Measurements from ENCODE around the gene EEF1AKMT1.

The EEF1AKMT1 gene

DNA sequence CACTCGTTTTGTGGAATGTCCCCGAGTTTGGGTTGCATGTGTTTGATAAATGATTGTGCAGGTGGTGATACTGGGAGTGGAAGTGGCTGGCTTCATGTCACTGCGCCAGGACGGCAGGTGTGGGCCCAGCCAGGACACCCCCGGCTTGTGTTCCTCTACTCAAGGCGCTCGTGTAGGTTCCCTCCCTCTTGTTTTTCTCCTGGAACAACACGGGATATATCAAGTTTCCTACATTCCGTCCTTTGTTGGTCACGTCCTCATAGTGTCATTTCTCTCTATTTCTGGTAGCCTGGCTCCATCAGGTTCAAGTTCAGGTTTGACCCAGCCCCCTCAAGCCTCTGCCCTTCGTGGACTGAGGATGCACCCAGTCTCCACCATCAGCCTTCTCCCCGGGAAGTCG lies 54.0 kb downstream of the EEF1AKMT1 start:
- DNase-seq (ENCODE audit: extremely low read depth in 1 of 2, low read depth in 1 of 2): no peak

- no peak for DNase-seq (ENCODE audit: extremely low read depth in 1 of 2, low read depth in 1 of 2)
Observed at GRCh38 chr13:20718958-20719566, 54.7 kb downstream of the EEF1AKMT1 start.

DNA sequence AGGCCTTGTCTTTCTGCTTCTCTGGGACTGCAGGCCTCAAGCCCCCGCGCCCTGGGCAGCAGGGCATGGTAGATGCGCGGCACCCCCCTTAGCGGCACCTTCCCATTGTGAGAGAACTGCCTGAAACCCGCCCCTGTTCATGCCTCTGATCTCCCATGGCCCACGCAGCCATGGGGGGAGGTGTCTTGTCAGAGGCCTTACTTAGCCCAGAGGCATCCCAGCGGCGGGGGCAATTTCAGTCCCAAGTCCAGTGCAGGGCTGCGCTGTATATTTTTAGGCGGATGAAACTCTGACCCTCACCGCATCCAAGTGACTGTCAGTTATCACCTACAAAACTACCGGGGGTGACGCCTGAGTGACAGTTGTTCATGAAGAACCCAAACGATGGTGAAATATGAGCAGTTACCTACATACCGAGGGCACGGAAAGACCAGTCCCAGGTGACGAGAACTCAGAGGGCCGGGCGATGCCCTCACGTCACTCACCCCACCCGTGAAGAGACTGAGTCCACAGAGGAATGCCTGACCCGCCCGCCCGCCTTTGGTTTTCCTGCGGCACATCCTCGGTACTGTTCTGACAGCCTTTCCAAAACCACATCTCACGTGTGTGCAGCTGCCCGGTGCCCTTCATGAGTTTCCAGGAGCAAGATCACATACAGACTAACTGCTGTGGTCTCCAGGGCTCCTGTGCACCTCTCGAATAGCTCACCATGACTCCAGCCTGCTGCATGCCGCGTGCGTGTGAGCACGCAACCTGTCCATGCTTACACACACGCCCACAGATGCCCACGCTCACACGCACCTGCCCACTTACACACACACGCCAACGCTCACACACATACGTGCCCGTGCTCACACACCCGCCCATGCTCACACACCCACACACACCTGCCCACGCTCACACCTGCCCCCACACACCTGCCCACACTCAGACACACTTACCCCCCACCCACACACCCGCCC lies 55.9 kb downstream of the EEF1AKMT1 start:
- no peak for DNase-seq (ENCODE audit: extremely low read depth in 1 of 2, low read depth in 1 of 2)

- DNase-seq (ENCODE audit: extremely low read depth in 1 of 2, low read depth in 1 of 2): no peak
Observed at GRCh38 chr13:20716951-20717350, 56.8 kb downstream of the EEF1AKMT1 start.

GRCh38 chr13:20715330-20715712 lies 58.4 kb downstream of the EEF1AKMT1 start:
- DNase-seq (ENCODE audit: extremely low read depth in 1 of 2, low read depth in 1 of 2): no peak

DNA sequence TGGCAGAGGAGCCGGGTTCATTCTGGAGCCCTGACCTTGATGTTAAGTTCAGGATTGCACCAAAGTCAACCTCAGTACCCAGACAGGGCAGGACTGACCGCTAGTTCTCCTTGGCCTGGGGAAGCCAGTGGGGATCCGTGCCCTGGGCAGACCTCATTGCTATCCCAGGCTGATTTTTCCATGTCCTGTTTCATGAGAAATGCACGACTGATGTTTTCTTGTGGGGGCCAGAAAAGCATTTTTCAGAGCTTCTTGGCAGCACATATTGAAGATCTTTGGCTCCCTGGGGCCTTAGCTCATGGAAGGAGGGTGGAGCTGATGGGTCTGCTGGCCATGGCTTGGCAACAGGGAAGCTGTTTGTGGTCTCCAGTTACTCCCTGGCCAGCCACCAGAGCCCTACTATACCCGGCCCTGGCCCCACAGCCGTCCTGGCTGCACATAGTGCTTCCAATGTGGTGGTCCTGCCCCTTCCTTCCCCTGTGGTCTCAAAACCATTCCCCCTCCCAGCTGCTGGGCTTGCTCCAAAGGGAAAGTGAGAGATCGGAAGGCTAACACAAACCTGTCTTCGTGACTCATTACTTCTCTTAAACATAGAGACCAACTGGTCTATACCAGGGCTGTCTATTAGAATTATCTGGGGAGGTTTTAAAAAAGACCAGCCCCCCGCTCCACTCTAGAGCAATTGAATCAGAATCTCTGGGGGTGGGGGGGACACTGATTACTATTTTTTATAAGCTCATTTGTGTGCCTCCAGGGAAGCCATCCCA lies 59.0 kb downstream of the EEF1AKMT1 start:
- no peak for DNase-seq (ENCODE audit: extremely low read depth in 1 of 2, low read depth in 1 of 2)

GRCh38 chr13:20714161-20714560 lies 59.6 kb downstream of the EEF1AKMT1 start:
- DNase-seq (ENCODE audit: extremely low read depth in 1 of 2, low read depth in 1 of 2): no peak

DNA sequence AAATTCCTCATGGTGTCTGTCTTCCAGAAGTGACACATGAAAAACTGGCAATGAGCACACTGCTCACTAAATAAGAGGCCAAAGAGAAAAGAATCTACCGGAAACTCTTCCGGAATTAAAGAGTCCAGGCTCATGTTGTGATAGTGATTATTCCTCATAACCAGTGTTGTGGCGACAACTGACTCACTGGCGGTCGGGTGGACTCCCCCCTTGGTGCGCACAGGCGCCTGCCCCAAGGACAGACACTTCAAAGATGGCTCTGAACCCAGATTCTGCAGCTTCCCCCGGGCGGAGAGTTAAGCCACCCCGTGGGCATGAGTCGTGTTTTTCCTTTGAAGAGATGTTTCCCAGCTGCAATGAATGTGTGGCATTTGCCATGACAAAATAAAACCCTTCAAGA lies 60.0 kb downstream of the EEF1AKMT1 start:
- no peak for DNase-seq (ENCODE audit: extremely low read depth in 1 of 2, low read depth in 1 of 2)

DNA sequence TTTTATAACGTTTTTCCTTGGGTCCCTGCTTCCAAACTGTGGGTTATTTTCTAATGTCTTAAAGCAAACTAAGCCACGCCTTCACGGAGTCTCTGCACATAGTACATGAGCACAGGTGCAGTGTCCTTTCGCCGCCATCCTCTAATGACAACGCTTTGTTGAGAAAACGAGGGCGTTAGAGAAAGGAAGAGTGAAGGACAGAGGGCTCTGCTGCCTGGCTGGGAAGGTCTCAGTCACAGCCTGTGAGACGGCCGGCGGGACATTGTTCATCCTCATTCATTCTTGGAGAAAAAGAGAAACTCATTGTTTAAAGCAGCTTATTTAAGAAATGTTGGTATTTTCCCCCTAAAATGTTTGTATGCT lies 60.8 kb downstream of the EEF1AKMT1 start:
- no peak for DNase-seq (ENCODE audit: extremely low read depth in 1 of 2, low read depth in 1 of 2)

DNA sequence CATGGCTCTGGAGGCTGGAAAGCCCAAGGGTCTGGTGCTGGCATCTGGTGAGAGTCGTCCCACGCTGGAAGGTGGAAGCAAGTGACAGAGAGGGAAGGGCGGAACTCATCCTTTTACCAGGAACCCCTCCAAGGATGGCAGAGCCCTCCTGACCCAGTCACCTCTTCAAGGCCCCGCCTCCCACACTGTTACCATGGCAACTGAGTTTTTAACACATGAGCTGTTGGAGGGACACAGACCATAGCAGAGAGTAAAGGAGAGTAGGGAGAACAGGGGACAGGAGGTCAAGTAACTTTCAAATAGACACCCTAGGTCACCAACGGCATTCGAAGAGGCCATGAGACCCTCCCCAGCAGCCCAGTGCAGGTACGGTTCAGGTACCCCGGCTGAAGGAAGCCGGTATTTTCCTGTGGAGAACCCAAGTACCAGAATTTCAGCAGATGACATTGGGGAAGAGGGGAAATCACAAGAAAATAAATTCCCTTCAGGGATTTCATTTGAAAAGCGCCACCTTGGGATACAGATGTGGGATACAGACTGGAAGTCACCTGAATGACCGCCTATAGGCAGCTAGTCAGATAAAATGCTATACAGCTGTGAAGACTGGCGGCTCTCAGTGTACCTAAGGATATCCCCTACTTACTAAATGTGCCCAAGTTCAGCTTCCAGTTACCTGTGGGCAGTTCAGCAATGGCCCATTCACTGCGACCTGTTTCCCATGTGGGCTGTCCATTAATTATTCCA lies 62.3 kb downstream of the EEF1AKMT1 start:
- DNase-seq (ENCODE audit: extremely low read depth in 1 of 2, low read depth in 1 of 2): no peak

GRCh38 chr13:20709782-20710181 lies 64.0 kb downstream of the EEF1AKMT1 start:
- no peak for DNase-seq (ENCODE audit: extremely low read depth in 1 of 2, low read depth in 1 of 2)

DNA sequence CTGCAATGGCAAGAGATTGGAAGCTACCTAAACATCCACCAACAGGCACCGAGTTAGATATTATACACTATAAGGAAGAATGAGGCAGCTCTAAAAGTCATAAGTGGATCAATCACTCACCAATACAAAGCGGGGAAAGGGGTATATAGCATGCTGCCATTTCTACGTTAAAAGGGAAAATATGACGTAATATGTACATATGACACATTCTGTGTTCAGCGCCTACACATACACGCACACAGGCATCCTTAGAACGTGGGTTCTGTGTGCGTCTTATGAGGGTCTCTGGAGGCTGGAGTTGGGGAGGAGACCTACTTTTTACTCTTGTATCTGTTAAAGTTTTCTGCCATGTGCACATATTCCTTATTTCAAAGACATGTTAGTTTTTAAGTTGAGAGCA lies 64.4 kb downstream of the EEF1AKMT1 start:
- DNase-seq (ENCODE audit: extremely low read depth in 1 of 2, low read depth in 1 of 2): no peak

DNA sequence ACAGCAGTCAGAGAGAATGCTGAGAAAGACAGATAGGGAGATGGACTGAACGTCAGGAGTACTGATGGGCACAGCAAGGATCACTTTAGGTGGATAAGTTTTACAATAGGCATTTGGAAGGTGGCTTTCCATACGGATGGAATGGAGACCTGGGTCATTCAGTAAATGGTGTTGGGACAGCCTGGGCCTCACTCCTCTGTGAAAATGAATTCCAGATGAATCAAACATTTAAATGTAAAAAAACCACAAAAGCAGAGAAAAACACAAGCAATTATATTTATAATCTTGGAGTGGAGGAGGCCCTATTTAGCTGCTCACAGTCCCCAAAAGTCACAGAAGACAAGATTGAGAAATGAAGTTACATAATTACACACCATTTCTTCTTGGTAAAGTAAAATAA lies 65.5 kb downstream of the EEF1AKMT1 start:
- DNase-seq (ENCODE audit: extremely low read depth in 1 of 2, low read depth in 1 of 2): no peak

- DNase-seq (ENCODE audit: extremely low read depth in 1 of 2, low read depth in 1 of 2): no peak
Observed at GRCh38 chr13:20706661-20707060, 67.1 kb downstream of the EEF1AKMT1 start.

- no peak for DNase-seq (ENCODE audit: extremely low read depth in 1 of 2, low read depth in 1 of 2)
Observed at GRCh38 chr13:20704459-20705069, 69.2 kb downstream of the EEF1AKMT1 start.

GRCh38 chr13:20703780-20704458 lies 69.8 kb downstream of the EEF1AKMT1 start:
- DNase-seq (ENCODE audit: extremely low read depth in 1 of 2, low read depth in 1 of 2): peak; percentile 38 to 48

GRCh38 chr13:20702915-20703779 lies 70.6 kb downstream of the EEF1AKMT1 start, which contains the start of gene IL17D:
Gene IL17D (plus strand): TSS chr13:20703699. CDS start chr13:20704002, 303 bp downstream.
- DNase-seq (ENCODE audit: extremely low read depth in 1 of 2, low read depth in 1 of 2): peak in 1 of 2 donors; percentile 14

DNA sequence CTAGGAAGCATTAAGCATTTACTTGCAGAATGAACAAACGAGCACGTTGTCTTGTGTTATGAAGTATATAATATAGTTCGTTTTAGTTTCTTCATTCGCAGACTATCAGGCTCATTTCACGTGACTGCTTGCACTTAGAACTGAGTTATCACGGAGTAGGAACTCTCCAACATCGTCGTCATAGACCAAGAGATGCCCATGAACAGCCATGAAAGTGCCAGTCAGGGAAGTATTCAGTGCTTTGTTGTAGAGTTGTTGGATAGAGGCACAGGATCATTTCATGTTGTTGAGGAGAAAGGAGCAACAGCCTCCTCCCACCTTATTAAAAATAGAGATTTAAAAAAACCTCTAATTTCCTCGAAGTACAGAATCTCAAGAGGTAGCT lies 71.2 kb downstream of the EEF1AKMT1 start:
- DNase-seq (ENCODE audit: extremely low read depth in 1 of 2, low read depth in 1 of 2): no peak

DNA sequence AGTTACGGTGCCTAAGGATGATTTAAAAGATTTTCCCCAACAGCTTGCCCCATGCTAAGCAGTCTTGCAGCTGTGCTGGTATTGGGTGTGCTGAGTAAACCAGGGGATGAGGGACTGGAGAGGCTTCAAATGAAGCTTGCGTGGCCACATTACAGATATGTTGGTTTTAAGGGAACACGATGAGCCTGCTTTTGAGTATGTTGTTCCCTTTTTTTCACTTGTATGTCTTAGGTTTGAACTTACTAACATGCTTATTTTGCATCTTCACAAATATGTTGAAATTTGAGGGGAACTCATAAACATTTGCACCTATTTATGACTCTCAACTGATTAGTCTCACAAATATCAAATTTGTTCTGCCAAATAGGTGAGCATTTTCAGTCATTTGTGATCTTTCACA lies 72.3 kb downstream of the EEF1AKMT1 start:
- DNase-seq (ENCODE audit: extremely low read depth in 1 of 2, low read depth in 1 of 2): no peak
